KMS-11 (cell line): Measurements from ENCODE around the gene WASF1.

Experiments
- H2AFZ ChIP-seq: fragments of 200-600 bp; sonication (generic); 2 replicates; pipeline ENCODE4 v1.6.1; 2016; ENCODE audit warnings: antibody characterized with exemption, mixed run types, low read depth
- H3K27ac ChIP-seq: fragments of 200-600 bp; sonication (generic); 2 replicates; pipeline ENCODE4 v1.6.1; 2016; ENCODE audit warnings: mild to moderate bottlenecking, mixed run types
- H3K27me3 ChIP-seq: fragments of 200-600 bp; sonication (generic); 2 replicates; pipeline ENCODE4 v1.6.1; 2017; ENCODE audit warnings: mild to moderate bottlenecking, low read depth, mixed run types, moderate library complexity; ENCODE audit not compliant: insufficient read depth
- H3K36me3 ChIP-seq: fragments of 200-600 bp; sonication (generic); 2 replicates; pipeline ENCODE4 v1.6.1; 2017; ENCODE audit warnings: mild to moderate bottlenecking, mixed run types; ENCODE audit not compliant: insufficient read depth
- H3K4me1 ChIP-seq: fragments of 200-600 bp; sonication (generic); 2 replicates; pipeline ENCODE4 v1.6.1; 2016; ENCODE audit warnings: mild to moderate bottlenecking, low read depth, mixed run types; ENCODE audit not compliant: poor library complexity, severe bottlenecking
- H3K4me2 ChIP-seq: fragments of 200-600 bp; sonication (generic); 2 replicates; pipeline ENCODE4 v1.7.0; 2016; ENCODE audit warnings: mild to moderate bottlenecking, mixed run types
- H3K4me3 ChIP-seq: fragments of 200-600 bp; sonication (generic); IDR thresholded peaks from 2 replicates; pipeline ENCODE4 v1.6.1; 2017; ENCODE audit warnings: low read depth, low read length, mixed read lengths; ENCODE audit not compliant: insufficient read depth
- H3K79me2 ChIP-seq: fragments of 200-600 bp; sonication (generic); 2 replicates; pipeline ENCODE4 v1.6.1; 2016; ENCODE audit warnings: low read depth, mixed run types; ENCODE audit not compliant: insufficient read depth
- H3K9ac ChIP-seq: fragments of 200-600 bp; sonication (generic); 2 replicates; pipeline ENCODE4 v1.6.1; 2016; ENCODE audit warnings: mild to moderate bottlenecking, mixed run types
- H4K20me1 ChIP-seq: fragments of 200-600 bp; sonication (generic); 2 replicates; pipeline ENCODE4 v1.6.1; 2016; ENCODE audit warnings: mild to moderate bottlenecking, mixed run types; ENCODE audit not compliant: insufficient read depth
- CTCF ChIP-seq: fragments of 200-600 bp; sonication (generic); conservative IDR thresholded peaks from 2 replicates; pipeline ENCODE4 v1.6.1; 2017; ENCODE audit warnings: low read depth, mild to moderate bottlenecking, antibody characterized with exemption, low read length, moderate library complexity, mixed read lengths

Gene WASF1

DNA sequence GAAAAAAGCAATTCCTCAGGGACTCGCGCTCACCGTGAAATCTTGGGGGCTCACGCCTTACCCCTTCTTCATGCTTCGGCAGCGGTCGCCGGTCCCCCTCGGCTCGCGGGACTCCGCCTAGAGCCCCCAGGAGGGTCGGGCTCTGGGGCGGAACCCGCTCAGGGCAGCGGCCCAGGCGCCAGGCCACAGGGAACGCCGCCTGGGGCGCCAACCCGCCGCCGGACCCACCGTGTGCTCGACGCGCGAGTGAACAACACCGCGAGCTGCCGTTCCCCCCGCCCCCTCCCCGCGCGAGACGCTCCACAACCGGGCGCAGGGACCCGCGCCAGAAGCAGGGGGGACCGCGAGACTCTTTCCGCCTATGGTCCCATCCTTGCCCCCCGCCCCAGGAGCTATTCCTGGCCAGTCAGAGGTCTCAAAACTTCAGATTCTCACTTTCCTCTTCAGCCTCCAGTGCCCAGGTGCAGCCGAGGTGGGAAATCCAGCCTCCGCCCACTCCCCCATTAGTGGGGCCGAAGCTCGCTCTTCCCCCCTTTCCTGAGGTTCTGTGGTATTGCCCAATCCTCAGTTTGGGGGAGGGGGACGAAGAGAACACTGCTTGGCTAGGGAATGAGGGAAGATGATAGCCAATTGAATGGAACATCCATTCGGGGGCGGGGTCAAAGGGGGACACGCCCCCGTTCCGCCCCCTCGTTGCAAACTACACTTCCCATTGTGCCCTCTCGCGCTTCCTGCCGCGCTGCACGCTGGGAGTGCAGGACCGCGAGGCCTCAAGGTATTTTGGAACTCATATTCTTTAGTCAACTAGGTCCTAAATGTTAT, at the start of gene WASF1:
TSS of gene WASF1 (minus strand) at position 265 of the 822 bp plus-strand sequence. CDS start 52,069 bp downstream, outside the sequence.
- Histone ChIP-seq H3K4me2 (peak within 1 kb of the TSS; percentile 95; the same call in 1 of the 2 replicates), H3K9ac (peak within 1 kb of the TSS; percentile 60; the same call in 1 of the 2 replicates), H3K36me3 (no peaks in the 10 kb centered on the region), H3K4me3 (no peak within 1 kb of the TSS), H2AFZ (peak within 1 kb of the TSS; percentile 90), H3K4me1 (peaks cover 28% of the 10 kb centered on the region), H3K27me3 (no peaks in the 10 kb centered on the region), H3K79me2 (peaks cover 36% of the 10 kb centered on the region), H3K27ac (peak within 1 kb of the TSS; percentile 48), H4K20me1 (no peaks in the 10 kb centered on the region)
- TF ChIP-seq CTCF: no peak

DNA sequence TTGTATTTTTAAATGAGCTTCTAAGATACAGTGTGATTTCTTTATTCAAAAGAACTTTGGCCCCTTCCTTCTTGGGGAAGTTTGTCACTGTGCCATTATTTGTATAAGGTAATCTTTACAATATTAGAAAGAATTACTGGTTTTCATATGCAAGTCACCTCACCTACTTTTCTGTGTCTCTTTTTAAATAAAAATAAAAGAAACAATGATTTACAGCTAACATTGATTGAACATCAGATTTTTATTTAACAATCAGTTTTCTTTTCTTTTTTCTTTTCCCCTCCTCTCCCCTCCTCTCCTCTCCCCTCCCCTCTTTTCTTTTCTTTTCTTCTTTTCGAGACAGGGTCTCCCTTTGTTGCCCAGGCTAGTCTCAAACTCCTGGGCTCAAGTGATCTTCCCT, 46.8 kb upstream of the WASF1 start:
- Histone ChIP-seq H3K4me3 (no peak overlapping the region), H2AFZ (no peak overlapping the region), H3K27me3 (no peaks in the 10 kb centered on the region), H3K36me3 (no peaks in the 10 kb centered on the region), H3K9ac (no peak overlapping the region), H3K79me2 (no peaks in the 10 kb centered on the region), H3K4me2 (no peak overlapping the region), H4K20me1 (no peaks in the 10 kb centered on the region), H3K27ac (no peak overlapping the region), H3K4me1 (no peaks in the 10 kb centered on the region)
- no peak for TF ChIP-seq CTCF

GRCh38 chr6:110221738-110222137, 42.3 kb upstream of the WASF1 start:
- Histone ChIP-seq H3K27ac (no peak overlapping the region), H2AFZ (no peak overlapping the region), H3K4me3 (no peak overlapping the region), H4K20me1 (no peaks in the 10 kb centered on the region), H3K36me3 (no peaks in the 10 kb centered on the region), H3K79me2 (no peaks in the 10 kb centered on the region), H3K9ac (no peak overlapping the region), H3K4me2 (no peak overlapping the region), H3K27me3 (no peaks in the 10 kb centered on the region), H3K4me1 (no peaks in the 10 kb centered on the region)
- TF ChIP-seq CTCF: no peak

DNA sequence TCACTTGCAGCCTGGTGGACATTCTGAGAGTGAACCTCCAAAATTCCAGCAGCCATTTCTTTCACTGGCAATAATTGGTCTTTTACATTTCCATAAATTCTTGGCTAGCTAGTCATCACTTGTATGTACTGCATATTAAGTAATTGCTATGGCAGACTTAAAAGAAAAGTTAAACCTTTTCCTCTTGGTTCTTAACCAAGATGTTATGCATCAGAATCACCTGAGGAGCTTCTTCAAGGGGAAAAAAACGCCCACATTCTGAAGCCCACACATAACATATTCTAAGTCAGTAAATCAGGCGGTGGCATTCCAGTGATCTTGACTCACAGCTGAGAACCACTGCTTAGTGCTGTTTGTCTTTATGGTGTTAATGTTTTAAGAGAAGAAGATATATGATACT, 37.8 kb upstream of the WASF1 start:
- no peaks in the 10 kb centered on the region for H4K20me1 ChIP-seq
- TF ChIP-seq CTCF: no peak
- H3K4me1 ChIP-seq: no peaks in the 10 kb centered on the region
- no peaks in the 10 kb centered on the region for H3K36me3 ChIP-seq
- H3K27me3 ChIP-seq: no peaks in the 10 kb centered on the region
- H3K4me2 ChIP-seq: no peak overlapping the region
- no peaks in the 10 kb centered on the region for H3K79me2 ChIP-seq
- no peak overlapping the region for H3K9ac ChIP-seq
- no peak overlapping the region for H3K4me3 ChIP-seq
- no peak overlapping the region for H2AFZ ChIP-seq
- H3K27ac ChIP-seq: no peak overlapping the region
